Effector memory CD4-positive, alpha-beta T cell (primary cell): ENCODE measurements around the gene CEP72.
"Not testable (repeated sequence)": the region's sequence is repeated elsewhere in the genome, so short reads cannot be mapped to it uniquely, and the experiment has no call there.

Experiments used
- DNase-seq, 3 donors: peaks; one replicate each; pipeline ENCODE4 v3.0.0-alpha.2; 2020
- H3K27ac ChIP-seq: 2 replicates; pipeline ENCODE4 v1.7.0; 2013; ENCODE audit warnings: mild to moderate bottlenecking, low read length, moderate library complexity; ENCODE audit not compliant: insufficient read depth, poor library complexity, severe bottlenecking
- H3K27me3 ChIP-seq: replicated peaks from 2 replicates; pipeline ENCODE4 v1.7.0; 2013; ENCODE audit warnings: mild to moderate bottlenecking, low read length; ENCODE audit not compliant: insufficient read depth, control insufficient read depth, poor library complexity, severe bottlenecking
- H3K36me3 ChIP-seq: 2 replicates; pipeline ENCODE4 v1.7.0; 2013; ENCODE audit warnings: mild to moderate bottlenecking, low read length, moderate library complexity; ENCODE audit not compliant: control insufficient read depth, insufficient read depth
- H3K4me1 ChIP-seq: 2 replicates; pipeline ENCODE4 v1.7.0; 2013; ENCODE audit warnings: low read length, mild to moderate bottlenecking; ENCODE audit not compliant: control insufficient read depth, insufficient read depth, poor library complexity, severe bottlenecking
- H3K4me3 ChIP-seq: 2 replicates; pipeline ENCODE4 v1.7.0; 2013; ENCODE audit warnings: low read length, low read depth, mild to moderate bottlenecking; ENCODE audit not compliant: insufficient read depth, poor library complexity, severe bottlenecking
- H3K9me3 ChIP-seq: 2 replicates; pipeline ENCODE4 v1.7.0; 2013; ENCODE audit warnings: mild to moderate bottlenecking, low read length, moderate library complexity; ENCODE audit not compliant: control insufficient read depth

Gene CEP72

DNA sequence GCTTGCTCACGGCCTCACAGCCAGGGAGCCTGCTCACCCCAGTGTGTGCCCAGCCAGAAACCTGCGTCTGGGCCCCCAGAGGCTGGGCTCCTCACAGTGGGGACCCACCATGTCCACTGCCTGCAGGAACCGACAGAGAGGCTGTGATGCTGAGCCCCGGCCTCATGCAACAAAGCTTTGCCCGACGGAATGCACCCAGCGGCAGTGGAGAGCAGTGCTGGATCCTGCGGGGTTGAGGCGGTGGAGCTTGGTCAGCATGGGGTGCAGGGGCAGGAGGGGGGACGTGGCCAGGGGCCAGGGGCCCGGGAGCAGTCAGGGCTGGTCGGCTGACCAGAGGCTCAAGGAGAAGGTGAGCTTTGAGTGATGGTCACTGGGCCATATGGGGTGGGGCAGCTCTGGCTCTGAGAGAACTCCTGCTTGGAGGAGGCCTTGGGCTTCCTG lies 7.7 kb upstream of the CEP72 start:
- no peaks in the 10 kb centered on the region for H3K27me3 ChIP-seq
- H3K27ac ChIP-seq: no peak overlapping the region
- no peaks in the 10 kb centered on the region for H3K9me3 ChIP-seq
- no peak for DNase-seq
- no peaks in the 10 kb centered on the region for H3K4me1 ChIP-seq
- no peaks in the 10 kb centered on the region for H3K36me3 ChIP-seq
- H3K4me3 ChIP-seq: no peak overlapping the region

DNA sequence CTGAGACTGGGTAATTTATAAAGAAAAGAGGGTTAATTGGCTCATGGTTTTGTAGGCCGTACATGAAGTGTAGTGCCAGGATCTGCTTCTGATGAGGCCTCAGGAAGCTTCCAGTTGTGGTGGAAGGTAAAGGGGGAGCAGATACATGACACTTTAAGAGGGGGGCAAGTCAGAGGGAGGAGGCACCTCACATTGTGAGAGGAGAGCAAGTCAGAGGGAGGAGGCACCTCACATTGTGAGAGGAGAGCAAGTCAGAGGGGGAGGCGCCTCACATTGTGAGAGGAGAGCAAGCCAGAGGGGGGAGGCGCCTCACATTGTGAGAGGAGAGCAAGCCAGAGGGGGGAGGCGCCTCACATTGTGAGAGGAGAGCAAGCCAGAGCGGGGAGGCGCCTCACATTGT lies 7.0 kb upstream of the CEP72 start:
- not testable (repeated sequence) for H3K27me3 ChIP-seq

DNA sequence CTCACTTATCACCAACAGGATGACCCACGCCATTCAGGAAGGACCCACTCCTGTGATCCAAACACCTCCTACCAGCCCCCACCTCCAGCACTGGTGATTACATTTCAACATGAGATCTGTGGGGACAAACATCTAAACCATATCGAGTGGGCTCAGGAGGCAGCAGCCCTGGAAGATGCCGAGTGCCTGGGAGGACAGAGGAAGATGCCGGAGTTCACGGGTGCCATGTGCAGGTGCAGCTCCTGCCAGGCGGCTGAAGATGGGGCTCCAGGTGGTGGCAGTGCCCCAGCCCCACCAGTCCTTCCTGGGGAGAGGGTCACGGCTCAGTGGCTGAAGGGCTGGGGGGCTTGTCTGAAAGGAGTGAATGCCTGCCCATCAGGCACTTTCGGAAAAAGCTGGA lies 6.1 kb upstream of the CEP72 start:
- H3K4me1 ChIP-seq: no peaks in the 10 kb centered on the region
- no peaks in the 10 kb centered on the region for H3K36me3 ChIP-seq
- H3K27ac ChIP-seq: no peak overlapping the region
- H3K27me3 ChIP-seq: no peaks in the 10 kb centered on the region
- H3K4me3 ChIP-seq: no peak overlapping the region
- H3K9me3 ChIP-seq: no peaks in the 10 kb centered on the region
- no peak for DNase-seq

More for the DNA sequence above, 7.0 kb upstream of the CEP72 start:
- H3K27ac ChIP-seq, H3K9me3 ChIP-seq, H3K4me3 ChIP-seq, DNase-seq, H3K4me1 ChIP-seq, H3K36me3 ChIP-seq: not testable (repeated sequence)

GRCh38 chr5:606526-607399 lies 5.4 kb upstream of the CEP72 start:
- H3K36me3 ChIP-seq: no peaks in the 10 kb centered on the region
- no peaks in the 10 kb centered on the region for H3K9me3 ChIP-seq
- H3K4me3 ChIP-seq: no peak overlapping the region
- DNase-seq: no peak
- H3K27ac ChIP-seq: no peak overlapping the region
- H3K27me3 ChIP-seq: no peaks in the 10 kb centered on the region
- H3K4me1 ChIP-seq: peaks cover 4% of the 10 kb centered on the region

- Histone ChIP-seq H3K27me3 (no peaks in the 10 kb centered on the region), H3K4me1 (peaks cover 6% of the 10 kb centered on the region), H3K36me3 (no peaks in the 10 kb centered on the region), H3K9me3 (no peaks in the 10 kb centered on the region), H3K27ac (no peak overlapping the region), H3K4me3 (no peak overlapping the region)
- no peak for DNase-seq
Measured at GRCh38 chr5:607541-608428, 4.4 kb upstream of the CEP72 start.

DNA sequence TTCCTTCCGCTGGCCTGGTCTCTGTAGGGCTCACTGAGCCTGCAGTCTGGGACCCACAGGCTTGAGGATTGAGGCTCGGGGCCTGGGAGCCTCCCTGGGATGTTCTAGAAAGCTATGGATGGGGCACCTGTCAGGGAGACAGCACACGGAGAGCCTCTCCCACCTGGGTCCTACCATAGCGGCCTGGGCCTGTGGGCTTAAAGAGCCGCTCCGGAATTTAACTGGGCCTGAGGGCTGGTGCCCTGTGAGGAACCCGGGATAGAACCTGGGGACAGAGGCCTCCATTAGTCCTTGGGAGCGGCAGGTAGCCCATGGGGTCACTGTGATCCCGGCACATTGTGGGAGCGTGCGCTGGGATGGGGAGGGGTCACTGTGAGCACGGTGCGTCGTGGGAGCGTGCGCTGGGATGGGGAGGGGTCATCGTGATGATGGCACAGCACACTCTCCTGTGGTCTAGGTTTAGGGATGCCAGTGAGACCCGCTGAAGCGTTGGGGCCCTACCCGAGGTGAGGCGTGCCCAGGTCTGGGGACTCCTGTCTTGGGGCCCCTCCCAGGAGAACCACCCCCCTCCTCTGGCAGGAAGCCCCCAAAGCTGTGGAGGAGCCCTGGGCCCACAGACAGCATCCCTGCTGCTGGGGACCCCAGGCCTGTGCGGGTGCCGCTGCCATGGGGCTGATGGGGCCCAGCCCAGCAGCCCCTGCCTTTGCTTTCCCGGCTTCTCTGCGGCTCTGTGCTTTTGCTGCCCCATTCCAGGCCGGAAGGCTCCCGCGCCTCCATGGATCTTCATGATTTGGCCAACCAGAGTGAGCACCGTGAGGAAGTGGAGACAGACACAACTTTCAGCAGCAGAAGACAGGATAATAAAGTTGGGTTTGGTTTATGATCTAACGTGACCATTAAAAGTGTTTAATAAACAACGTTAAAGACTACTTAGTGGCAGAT lies 3.4 kb upstream of the CEP72 start:
- no peak for DNase-seq
- H3K27me3 ChIP-seq: no peaks in the 10 kb centered on the region

DNA sequence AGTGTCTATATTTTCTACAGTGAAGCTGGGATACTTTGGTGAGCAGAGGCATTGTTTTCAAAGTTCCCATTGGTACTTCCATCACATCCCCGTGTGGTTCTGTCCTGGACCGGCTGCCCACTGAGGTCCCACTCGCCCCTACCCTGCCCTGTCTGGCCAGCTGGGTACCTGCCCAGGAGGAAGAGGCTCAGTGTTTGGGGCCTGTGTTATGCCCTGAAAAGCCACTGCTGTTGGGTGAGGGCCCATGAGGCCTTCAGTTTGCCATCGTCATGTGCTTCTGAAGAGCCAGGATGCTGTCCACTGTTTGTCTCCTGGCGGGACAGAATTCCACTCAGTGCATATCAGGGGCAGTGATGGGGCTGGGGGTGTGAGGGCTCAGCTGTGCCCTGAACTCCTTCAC lies 2.6 kb upstream of the CEP72 start:
- Histone ChIP-seq H3K27me3 (no peaks in the 10 kb centered on the region), H3K4me1 (peaks cover 10% of the 10 kb centered on the region), H3K27ac (no peak overlapping the region), H3K36me3 (no peaks in the 10 kb centered on the region), H3K9me3 (no peaks in the 10 kb centered on the region), H3K4me3 (no peak overlapping the region)
- DNase-seq: no peak

More for the DNA sequence above, 3.4 kb upstream of the CEP72 start:
- no peaks in the 10 kb centered on the region for H3K36me3 ChIP-seq
- H3K4me1 ChIP-seq: peaks cover 10% of the 10 kb centered on the region
- H3K4me3 ChIP-seq: no peak overlapping the region
- no peaks in the 10 kb centered on the region for H3K9me3 ChIP-seq
- no peak overlapping the region for H3K27ac ChIP-seq

DNA sequence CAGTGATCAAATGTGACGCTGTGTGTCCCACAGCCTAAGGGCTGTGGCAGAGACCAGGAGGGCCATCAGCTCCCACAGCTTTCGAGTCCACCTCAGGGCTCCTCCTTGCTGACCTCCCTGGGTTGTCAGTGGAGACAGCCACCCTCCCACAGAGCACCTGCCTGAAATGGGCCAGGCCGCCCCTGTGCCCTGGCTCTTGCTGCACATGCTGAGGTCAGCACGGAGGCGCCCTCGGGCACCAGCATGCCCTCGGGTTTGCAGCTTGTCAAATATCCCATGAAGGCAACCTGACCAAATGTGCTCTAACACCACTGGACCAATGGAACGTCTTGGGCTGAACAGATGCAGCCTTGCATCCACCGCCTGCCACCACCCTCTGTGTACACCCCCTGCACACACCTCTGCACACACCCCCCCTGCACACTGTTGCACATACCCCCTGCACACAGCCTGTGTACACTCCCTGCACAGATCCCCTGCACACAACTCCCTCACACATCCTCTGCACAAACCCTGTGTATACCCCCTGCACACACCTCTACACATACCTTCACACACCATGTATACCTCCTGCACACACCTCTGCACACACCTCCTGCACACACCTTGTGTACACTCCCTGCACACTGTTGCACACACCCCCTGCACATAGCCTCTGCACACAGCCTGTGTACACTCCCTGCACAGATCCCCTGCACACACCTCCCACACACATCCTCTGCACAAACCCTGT lies 2.0 kb upstream of the CEP72 start:
- Histone ChIP-seq H3K36me3 (no peaks in the 10 kb centered on the region), H3K27ac (no peak overlapping the region), H3K4me1 (peaks cover 10% of the 10 kb centered on the region), H3K9me3 (no peaks in the 10 kb centered on the region), H3K27me3 (no peaks in the 10 kb centered on the region), H3K4me3 (no peak overlapping the region)
- DNase-seq: no peak
